GM21423 (cell line): Measurements from ENCODE around the gene OR2H2.

Experiments used
- ATAC-seq: cut with Tn5 transposase; IDR thresholded peaks from one replicate; pipeline ENCODE4 v1.9.1; 2021; ENCODE audit warnings: mild to moderate bottlenecking, moderate library complexity; ENCODE audit not compliant: unreplicated experiment

OR2H2 gene

DNA sequence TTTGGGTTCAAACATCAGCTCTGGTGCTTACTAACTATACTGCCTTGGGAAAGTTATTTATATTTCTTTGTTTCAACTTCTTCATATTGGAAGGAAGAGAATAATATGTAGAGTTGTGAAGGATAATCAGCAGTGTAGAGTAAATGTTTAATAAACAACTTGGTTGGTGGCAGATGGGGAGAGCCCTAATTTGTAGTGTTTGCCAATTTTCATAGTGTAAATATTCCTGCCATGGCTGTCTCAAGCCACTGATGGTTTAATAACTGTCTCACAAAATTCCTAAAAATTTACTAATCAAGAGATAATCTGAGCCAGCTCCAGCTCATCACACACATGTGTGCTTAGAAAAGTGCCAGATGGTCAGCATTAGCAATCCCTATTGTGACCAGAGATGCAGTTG lies at the start of gene OR2H2:
TSS of gene OR2H2 (plus strand) at position 301 of the 400 bp plus-strand sequence. CDS start 2,824 bp downstream, outside the sequence.
- no peak for ATAC-seq

DNA sequence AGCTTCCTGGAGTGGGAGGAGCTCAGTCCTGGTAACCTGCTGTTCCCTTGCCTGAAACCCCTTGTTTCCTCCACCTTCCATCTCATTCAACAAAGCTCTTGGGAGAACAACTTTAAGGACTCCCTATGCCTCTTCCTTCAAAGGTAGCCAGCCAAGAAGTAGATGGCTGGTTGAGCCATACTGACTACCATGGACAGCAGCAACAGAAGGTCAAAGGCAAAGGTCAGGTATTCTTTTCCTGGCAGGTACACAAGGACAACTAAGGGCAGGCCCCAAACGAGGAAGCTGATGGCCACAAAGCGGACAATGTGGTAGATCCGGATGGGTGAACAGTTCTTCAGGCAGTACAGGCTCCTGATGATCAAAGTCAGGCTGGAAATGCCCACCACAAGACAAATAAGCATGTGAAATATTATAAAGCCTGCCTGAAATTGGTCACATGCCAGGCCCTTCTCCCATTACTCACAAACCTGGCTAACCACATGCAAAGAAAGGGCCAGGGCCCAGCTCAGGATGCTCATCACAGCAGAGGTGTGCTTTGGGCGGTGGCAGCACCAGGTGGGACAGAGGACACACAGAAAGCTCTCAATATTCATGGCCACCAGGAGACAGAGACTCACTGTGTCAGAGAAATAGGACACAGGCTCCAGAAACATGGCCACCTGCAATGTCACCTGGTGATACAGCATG lies 47.1 kb upstream of the OR2H2 start:
- no peak for ATAC-seq

DNA sequence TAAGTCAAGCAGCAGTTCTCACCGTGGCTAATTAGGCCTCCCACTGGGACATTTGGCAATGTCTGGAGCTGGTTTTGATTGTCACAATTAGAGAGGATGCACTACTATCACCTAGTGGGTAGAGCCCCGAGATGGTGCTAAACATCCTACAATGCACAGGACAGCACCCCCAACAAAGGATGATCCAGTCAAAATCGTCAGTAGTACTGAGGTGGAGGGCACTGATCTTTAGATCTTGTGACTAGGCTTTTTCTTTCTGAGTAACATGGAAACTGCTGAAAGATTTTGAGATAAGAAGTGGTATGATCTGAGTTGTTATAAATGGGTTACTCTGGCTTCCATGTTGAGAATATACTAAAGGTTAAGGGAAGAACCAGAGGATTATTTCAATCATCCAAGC lies 37.3 kb upstream of the OR2H2 start:
- ATAC-seq = no peak

DNA sequence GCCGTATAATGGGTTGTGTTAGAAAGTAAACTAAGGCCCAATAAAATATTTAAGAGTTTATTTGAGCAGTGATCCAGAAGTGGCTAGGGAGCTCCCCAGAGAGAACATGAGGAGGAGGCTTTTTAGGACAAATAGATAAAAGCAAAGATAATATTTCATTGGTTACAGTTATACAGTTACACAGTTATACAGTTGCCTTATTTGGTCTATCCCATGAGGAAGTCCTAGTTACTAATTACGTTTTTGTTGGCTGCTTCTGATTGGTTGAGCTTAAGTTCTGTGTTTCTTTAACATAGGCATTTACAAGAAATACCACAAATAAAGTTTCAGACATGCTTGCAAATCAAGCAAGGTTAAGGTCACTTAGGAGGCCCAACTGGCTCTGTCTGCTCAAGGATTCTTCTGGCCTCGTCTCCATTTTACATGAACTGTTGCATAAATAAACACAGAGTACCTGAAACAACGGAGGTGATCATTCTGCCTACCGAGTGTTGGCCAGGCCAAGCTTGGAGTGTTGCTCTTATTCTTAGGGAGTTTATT lies 32.3 kb upstream of the OR2H2 start:
- ATAC-seq = peak; percentile 83

DNA sequence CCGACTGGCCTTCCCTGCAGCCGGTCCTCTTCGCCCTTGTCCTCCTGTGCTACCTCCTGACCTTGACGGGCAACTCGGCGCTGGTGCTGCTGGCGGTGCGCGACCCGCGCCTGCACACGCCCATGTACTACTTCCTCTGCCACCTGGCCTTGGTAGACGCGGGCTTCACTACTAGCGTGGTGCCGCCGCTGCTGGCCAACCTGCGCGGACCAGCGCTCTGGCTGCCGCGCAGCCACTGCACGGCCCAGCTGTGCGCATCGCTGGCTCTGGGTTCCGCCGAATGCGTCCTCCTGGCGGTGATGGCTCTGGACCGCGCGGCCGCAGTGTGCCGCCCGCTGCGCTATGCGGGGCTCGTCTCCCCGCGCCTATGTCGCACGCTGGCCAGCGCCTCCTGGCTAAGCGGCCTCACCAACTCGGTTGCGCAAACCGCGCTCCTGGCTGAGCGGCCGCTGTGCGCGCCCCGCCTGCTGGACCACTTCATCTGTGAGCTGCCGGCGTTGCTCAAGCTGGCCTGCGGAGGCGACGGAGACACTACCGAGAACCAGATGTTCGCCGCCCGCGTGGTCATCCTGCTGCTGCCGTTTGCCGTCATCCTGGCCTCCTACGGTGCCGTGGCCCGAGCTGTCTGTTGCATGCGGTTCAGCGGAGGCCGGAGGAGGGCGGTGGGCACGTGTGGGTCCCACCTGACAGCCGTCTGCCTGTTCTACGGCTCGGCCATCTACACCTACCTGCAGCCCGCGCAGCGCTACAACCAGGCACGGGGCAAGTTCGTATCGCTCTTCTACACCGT lies 31.5 kb upstream of the OR2H2 start:
- ATAC-seq = no peak

DNA sequence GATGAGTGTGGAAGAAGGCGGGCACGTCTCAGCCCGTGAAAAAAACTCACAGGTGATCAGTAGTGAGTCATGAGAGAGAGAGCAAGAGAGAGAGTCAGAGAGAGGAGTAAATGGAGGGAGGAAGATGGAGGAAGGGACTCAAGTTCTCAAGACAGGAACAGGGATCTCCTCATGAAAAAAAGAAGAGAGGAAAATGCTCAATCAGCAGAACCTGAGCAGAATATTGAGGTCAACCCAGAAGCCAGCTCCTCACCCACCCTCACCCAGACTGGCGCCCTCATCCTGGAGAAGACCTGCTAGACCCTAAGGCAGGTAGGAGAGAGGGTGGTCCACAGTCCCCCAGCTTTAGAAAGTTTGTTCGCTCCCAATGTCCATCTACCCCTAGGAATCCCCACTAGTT lies 30.2 kb upstream of the OR2H2 start:
- ATAC-seq = no peak

DNA sequence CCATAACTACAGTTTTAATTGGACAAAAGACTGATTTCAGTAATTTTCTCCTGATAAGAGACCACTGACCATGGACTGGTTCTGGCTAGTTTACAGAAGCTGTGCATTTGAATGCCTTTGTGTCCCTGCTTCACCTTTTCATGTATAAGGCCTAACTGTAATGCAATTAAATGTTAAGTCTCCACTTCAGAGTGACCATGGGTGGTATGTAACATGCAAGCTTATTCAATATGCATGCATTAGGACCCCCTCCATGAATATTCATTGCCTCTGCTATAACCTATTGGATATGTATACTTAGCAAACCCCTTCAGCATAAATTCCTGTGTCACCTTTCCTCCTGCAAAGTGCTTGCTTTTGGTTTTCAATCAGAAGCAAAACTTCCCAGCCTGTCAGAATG lies 27.6 kb upstream of the OR2H2 start:
- no peak for ATAC-seq

DNA sequence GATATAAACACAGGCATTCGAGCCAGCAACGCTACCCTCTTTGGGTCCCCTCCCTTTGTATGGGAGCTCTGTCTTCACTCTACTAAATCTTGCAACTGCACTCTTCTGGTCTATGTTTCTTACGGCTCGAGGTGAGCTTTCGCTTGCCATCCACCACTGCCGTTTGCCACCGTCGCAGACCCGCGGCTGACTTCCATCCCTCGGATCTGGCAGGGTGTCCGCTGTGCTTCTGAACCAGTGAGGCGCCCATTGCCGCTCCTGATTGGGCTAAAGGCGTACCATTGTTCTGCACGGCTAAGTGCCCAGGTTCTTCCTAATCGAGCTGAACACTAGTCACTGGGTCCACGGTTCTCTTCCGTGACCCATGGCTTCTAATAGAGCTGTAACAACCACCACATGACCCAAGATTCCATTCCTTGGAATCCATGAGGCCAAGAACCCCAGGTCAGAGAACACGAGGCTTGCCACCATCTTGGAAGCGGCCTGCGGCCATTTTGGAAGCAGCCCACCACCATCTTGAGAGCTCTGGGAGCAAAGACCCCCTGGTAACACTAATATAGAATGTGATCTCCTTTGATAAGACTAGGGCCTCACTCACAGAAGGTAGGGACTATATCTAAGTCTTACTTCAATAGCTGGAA lies 26.4 kb upstream of the OR2H2 start:
- ATAC-seq = no peak

DNA sequence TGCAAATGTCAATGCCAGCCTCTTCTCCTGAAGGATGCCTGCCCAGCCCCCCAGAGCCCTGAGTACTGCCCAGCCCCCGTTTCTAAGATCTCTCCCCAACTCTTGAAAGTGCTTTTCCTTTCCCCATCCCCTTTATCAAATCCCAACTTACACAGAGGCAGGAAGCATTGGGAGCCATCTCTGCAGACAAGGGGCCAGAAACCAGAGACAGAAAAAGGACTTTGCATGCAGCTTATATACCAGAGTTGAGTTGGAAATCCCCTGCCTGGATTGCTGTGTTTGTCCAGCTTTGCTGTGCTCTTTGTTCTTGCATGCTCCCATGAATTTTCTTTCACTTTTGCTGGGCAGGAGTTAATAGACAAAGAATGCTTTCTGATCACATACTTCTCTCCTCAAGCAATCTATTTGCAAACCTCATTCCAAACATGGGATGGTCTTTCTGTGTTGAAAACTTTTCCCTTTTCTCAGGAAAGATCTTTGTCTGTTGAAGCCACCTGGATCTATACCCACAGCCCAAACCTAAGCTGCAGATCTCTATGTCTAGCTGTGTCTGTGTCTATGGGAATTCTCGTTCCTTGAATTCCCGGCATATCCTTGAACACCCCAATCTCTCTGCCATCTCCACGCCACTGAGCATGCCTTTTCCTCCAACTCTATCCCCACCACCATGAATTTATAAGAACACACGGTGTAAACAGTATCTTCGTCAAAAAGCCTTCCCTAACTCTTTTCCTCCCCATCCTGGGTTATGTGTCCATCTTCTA lies 25.2 kb upstream of the OR2H2 start, which contains the start of gene UBD:
TSS of gene UBD (minus strand) at position 209 of the 764 bp plus-strand sequence. CDS start at position 178, 31 bp downstream.
- no peak for ATAC-seq

DNA sequence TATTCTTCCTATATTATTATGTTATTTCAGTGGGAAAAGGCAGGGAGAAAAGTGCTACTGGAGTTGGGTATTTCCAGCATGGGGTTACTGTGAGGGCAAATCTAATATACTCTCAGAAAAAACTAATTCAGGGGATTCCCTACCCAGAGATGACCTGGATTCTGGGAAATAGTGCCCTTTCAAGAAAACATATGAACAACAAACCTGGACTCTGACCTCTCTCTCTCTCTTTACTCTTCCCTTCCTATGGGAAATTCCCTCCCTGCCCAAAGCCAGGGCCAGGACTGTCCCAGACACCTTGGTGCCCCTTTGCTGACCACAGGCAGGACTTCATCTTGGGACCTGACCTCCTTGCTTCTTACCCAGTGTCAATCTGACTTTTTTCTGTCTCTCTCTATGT lies 23.8 kb upstream of the OR2H2 start:
- no peak for ATAC-seq

DNA sequence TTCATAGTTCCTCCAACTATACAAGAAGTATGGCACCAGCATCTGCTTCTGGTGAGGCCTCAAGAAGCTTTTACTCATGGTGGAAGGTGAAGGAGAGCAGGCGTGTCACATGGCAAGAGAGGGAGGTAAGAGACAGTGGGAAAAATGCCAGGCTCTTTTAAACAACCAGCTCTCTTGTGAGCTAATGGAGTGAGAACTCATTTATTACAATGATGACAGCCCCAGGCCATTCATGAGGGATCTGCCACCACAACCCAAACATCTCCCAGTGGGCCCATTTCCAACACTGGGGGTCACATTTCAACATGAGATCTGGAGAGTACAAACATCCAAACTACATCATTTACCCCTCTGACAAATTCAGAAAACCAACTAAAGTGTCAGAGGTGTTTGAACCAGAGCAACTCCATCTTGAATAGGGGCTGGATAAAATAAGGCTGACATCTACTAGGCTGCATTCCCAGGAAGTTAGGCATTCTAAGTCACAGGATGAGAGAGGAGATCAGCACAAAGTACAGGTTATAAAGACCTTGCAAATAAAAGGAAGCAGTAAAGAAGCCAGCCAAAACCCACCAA lies 23.2 kb upstream of the OR2H2 start:
- no peak for ATAC-seq

DNA sequence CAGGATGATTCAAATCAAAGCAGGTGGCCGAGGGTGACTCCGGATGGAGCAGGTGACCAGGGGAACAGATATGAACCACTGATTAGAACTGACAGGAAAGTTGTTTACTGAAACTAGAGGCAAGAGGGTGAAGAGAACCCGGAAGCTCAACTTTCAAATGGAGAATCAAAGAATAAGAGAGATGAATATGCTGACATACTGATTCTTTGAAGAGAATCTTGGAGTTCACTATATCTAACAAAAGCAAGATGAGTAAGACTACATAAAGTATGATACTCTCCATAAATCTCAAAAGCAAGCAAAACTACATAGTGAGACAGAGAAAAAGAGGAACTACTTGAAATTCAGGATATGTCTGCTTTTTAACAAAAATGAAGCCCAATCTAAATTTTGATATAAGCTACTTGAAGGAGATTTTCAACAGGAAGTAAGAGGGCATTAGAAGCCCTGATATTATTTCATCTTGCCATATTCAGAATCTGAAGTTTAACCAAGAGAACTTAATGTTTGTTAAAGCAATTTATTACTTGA lies 21.4 kb upstream of the OR2H2 start:
- no peak for ATAC-seq

DNA sequence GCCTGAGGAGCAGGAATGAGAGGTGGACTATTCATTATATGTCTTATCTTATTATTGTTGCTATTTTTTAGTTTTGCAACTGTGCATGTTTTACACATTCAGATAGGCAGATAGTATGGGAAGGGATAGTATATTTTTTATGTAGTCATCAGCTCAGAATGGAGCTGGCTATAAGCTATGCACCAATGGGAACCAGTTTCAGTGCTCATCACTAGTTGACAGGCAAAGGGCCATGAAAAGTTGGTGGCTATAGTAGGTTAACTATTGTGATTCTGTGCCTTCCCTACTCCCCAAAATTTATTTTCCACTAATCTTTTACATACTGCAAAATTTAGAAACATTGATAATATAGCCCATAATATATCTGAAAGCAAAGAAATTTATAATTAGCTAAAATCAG lies 20.0 kb upstream of the OR2H2 start:
- ATAC-seq = no peak

DNA sequence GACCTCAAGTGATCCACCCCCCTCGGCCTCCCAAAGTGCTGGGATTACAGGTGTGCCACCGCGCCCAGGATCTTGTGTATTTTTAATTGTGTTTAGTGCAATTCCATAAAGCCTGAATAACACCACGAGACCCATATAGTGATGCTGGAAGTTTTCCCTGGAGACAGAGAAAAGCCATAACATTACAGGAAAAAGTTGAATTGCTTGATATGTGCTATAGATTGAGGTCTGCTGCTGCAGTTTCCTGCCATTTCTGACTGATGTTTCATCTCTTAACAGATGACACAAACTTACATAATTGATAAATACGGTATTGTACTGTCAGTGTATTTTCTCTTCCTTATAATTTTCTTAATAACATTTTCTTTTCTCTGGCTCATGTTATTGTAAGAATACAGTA lies 18.1 kb upstream of the OR2H2 start:
- no peak for ATAC-seq

DNA sequence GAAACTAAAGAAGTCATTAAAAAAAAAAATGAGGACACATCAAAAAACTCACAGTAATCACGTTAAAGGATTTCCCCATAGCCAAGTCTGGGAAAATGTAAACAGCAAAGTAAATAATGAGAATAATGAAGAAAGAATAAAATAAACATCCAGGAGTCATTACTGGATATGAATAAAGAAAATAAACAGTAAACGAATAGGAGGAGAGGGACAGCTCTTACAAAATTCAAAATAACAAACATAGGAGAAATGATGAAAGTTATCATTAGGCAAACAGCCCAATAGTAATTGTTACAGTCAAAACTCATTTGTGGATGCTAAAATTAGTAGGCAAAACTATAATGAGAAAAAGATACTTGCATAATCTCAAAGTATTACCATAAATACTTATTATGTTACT lies 17.4 kb upstream of the OR2H2 start:
- no peak for ATAC-seq

DNA sequence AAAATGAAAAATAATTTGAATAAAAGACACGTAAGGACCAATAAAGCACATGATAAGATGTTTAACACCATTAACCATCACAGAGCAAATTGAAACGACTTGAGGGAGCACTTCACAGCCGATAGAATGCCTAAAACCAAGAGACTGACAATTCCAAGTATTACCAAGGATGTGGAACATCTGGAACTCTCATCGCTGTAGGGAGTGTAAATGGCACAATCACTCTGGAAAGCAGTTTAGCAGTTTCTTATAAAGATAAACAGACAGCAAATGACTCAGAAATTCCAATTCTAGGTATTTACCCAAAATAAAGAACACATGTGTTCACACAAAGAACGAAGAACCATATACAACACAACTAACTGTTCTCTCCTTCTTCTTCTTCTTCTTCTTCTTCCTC lies 16.9 kb upstream of the OR2H2 start:
- no peak for ATAC-seq

DNA sequence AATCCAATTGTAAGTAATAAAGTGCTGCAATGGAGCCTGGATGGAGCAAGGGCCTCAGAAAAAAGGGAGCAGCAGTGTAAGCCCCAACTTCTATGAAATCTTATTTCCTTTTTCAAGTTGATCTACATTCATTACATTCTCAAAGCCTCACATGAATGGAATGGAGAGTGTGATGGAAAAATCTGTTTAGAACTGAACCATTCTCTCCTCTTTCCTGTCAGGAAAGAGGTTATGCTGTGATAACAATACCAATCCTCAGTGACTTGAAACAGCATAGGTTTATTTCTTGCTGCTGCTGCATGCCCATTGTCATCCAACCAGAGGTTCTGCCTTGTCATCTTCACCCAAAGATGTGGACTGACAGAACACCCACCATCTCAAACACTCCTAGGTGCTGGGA lies 8.9 kb upstream of the OR2H2 start:
- no peak for ATAC-seq

DNA sequence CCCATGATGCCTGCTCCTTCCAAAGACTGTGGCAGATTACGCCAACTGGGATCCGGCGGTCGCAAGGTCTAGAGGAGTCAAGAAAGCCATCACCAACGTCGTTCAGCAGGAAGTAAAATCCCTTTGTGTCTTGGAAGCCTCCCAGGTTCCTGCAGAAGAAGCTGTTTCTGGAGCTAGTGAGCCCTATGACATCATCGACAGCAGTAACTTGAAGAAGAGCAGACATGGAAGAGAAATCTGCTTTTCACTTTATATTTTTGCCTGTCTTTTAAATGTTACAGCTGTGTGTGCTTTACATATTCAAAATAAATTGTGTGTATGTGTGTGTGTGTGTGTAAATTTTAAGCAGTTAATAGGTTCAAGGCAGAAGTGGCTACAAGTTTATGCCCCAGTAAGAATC lies 7.4 kb upstream of the OR2H2 start:
- ATAC-seq = no peak

DNA sequence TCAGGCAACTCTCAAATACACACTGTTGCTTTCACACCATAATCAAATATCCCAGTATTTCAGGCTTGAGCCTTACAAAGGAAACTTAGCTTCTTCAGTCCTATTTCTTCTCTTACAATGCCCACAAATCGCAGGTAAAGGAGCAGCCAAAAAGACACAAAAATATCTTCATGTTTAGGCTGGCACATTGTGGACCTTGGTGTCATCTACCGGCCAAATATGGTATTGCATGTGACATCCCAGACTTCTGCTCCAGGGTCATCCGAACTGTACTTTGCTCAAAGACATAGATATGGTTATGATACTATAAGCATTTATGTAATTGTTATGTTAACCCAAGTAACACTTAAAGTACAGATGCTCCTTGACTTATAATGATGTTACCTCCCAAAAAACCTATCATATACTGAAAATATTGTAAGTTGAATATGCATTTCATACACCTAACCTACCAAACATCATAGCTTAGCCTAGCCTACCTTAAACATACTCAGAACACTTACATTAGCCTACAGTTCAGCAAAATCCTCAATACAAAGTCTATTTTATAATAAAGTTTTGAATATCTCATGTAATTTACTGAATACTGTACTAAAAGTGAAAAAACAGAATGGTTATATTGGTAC lies 4.6 kb downstream of the OR2H2 start:
- ATAC-seq = no peak
